ENCODE results near the gene TGFBR1.

- TF ChIP-seq CTCF (conservative IDR thresholded peaks at IDR 0.05) (no peak), ZFX (IDR thresholded peaks at IDR 0.05) (no peak)
Measured at GRCh38 chr9:99143655-99144054, 38.7 kb downstream of the TGFBR1 start.
